GM10248 (cell line): ENCODE results near the gene SLC16A12.

ENCODE experiments used
- CTCF ChIA-PET: fragments of 300-600 bp; sonication (Branson Sonifier 250); formaldehyde crosslinking; extraction: SDS; loops from one replicate; lab custom pipeline; 2021; ENCODE audit warnings: antibody characterized with exemption; lab: Yijun Ruan, JAX
- POLR2A ChIA-PET: fragments of 350-650 bp; sonication (Branson Sonifier 250); formaldehyde crosslinking; extraction: SDS; loops from one replicate; lab custom pipeline; 2020; ENCODE audit warnings: antibody characterized with exemption; lab: Yijun Ruan, JAX
- DNase-seq: peaks from one replicate; pipeline ENCODE4 v3.0.0; 2012; ENCODE audit errors: extremely low spot score
- CTCF ChIP-seq: IDR thresholded peaks from 2 replicates; pipeline ENCODE4 v1.5.1; 2012; ENCODE audit warnings: mild to moderate bottlenecking, low read depth; ENCODE audit errors: extremely low read depth, missing control alignments, control extremely low read depth

The SLC16A12 gene

DNA sequence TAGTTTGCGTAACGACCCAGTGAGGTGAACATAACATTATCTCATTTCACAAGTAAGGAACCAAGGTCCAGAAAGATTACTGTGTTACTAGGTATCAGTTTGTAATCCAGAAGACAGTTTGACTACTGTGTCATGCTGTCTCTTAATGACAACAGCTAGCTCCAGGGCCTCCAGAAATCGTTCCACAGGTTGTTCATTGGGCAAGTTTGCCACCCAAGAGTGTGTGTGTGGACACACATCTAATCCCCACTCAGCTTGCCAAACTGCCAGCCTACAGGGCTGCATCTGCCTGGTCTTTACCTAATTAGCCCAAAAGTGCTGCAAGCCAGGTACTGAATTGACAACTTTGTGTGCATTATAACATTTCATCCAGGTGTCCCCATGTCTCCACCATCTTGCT lies 27.9 kb upstream of the SLC16A12 start:
- no peak for TF ChIP-seq CTCF

DNA sequence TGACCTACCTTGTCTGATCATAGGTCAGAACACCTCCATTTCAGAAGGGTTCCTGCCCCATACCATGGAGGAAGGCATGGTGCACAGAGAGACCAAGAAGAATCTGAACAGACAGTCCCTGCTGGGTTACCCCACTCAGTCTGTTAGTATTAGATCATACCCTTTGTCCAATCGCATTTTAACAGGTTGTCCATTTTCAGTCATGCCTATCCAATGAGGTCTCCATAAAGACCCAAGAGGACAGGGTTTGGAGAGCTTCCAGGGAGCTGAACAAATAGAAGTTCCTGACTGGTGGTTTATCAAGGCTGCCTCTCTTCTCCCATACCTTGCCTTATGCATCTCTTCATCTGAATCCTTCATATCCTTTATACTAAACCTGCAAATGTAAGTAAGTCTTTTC lies 21.2 kb upstream of the SLC16A12 start:
- ChIA-PET CTCF (interaction anchor here (0.8 to 1.5 kb wide), 3 partner anchors 8 to 13 kb away, joined by 3 to 5 read pairs (median 3); no protein-coding TSS in a partner anchor), POLR2A (no interaction called here)
- TF ChIP-seq CTCF: no peak
- no peak for DNase-seq

More for the DNA sequence above, 27.9 kb upstream of the SLC16A12 start:
- ChIA-PET CTCF (interaction anchor here (1.0 to 1.9 kb wide), 7 partner anchors 8 to 348 kb away, joined by 3 to 9 read pairs (median 3); no protein-coding TSS in a partner anchor), POLR2A (no interaction called here)
- DNase-seq: no peak

- no peak for TF ChIP-seq CTCF
- ChIA-PET POLR2A (no interaction called here), CTCF (interaction anchor here (0.8 to 1.5 kb wide), 4 partner anchors 7 to 132 kb away, joined by 3 to 5 read pairs (median 3); no protein-coding TSS in a partner anchor)
- DNase-seq: no peak
Measured at GRCh38 chr10:89555688-89556445, 20.5 kb upstream of the SLC16A12 start.

DNA sequence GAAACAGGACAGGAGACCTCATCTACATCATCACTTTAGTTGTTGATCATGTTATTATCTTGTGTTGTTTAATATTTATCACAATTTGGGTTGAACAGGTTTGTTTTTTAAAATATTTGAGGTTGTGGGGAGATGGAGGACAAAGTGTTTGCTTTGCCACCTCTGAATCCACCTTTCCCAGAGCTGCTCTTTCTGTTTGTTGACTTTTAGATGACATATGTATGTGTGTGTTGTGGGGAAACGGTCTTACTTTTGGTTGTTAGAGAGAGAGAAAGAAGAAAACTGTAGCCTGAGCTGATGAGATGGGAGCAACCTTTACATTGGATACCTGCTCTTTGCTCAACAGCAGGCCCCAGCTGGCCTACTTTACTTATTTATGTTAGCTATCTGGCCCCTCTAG lies 19.0 kb upstream of the SLC16A12 start:
- ChIA-PET POLR2A (no interaction called here), CTCF (interaction anchor here (1.2 to 1.3 kb wide), 3 partner anchors 9 to 337 kb away, joined by 3 to 4 read pairs (median 4); no protein-coding TSS in a partner anchor)
- no peak for TF ChIP-seq CTCF

GRCh38 chr10:89553064-89553734 lies 17.8 kb upstream of the SLC16A12 start:
- no peak for TF ChIP-seq CTCF
- DNase-seq: no peak
- ChIA-PET POLR2A (interaction anchor here (0.5 kb wide), 1 partner anchor 11 kb away, joined by 6 read pairs; no protein-coding TSS in a partner anchor), CTCF (interaction anchor here (1.5 kb wide), 1 partner anchor 44 kb away, joined by 3 read pairs; no protein-coding TSS in a partner anchor)

More for the DNA sequence above, 19.0 kb upstream of the SLC16A12 start:
- no peak for DNase-seq

DNA sequence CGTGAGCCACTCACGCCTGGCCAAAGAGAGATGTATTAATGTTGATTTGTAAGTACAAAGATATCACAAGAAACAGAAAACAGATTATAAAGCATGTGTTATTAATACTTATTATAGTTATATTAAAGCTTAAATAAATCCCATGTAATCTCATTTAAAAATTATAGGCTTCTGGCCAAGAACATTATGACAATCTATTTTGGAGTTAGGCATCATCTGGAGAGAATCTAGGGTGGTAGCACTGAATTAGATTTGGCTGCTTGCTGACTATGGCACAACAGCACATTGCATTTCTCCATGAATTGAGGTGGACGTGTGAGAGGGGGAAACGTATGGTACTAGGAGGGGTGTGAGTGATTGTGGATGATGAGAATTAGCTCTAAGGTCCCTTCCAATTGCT lies 16.8 kb upstream of the SLC16A12 start:
- POLR2A ChIA-PET: no interaction called here
- no peak for TF ChIP-seq CTCF
- CTCF ChIA-PET: interaction anchor here (1.5 kb wide), 1 partner anchor 43 kb away, joined by 3 read pairs; no protein-coding TSS in a partner anchor
- no peak for DNase-seq
